IMR-90 (cell line): ENCODE measurements around the gene SH3RF2. TPM values are rescaled to one million over a fixed set of nuclear protein-coding genes. Genes with fewer than 3 reads are reported as not detected.

Source experiments
- ATAC-seq: fragments of 200-7000 bp; cut with Tn5 transposase; 2 replicates; pipeline ENCODE4 v1.9.1; 2020; ENCODE audit warnings: low read depth, mild to moderate bottlenecking, moderate library complexity
- BruUV-seq: library from RNA; stranded (reverse); fragments of 400-500 nt; replicated peaks from 2 replicates; lab custom pipeline; 2021; lab: Mats Ljungman, UMichigan
- CTCF ChIA-PET: fragments of 300-600 bp; formaldehyde crosslinking; extraction: SDS; loops from one replicate; lab custom pipeline; 2021; ENCODE audit warnings: antibody characterized with exemption; lab: Yijun Ruan, JAX
- POLR2A ChIA-PET: fragments of 300-600 bp; sonication (Branson Sonifier 250); formaldehyde crosslinking; loops from one replicate; lab custom pipeline; 2022; ENCODE audit warnings: antibody characterized with exemption; ENCODE audit not compliant: unreplicated experiment; lab: Charles Lee
- DNase-seq: peaks from one replicate; pipeline ENCODE4 v3.0.0; 2013
- H2AFZ ChIP-seq: replicated peaks from 2 replicates; pipeline ENCODE3; 2013; ENCODE audit warnings: low read length, mild to moderate bottlenecking; ENCODE audit not compliant: poor library complexity
- H2AK5ac ChIP-seq: 2 replicates; pipeline ENCODE4 v1.6.1; 2013; ENCODE audit warnings: low read depth, low read length, inconsistent platforms
- H2AK9ac ChIP-seq: replicated peaks from 2 replicates; pipeline ENCODE3; 2013; ENCODE audit warnings: mild to moderate bottlenecking, low read depth, low read length, moderate library complexity; ENCODE audit not compliant: poor library complexity
- H2BK120ac ChIP-seq: 2 replicates; pipeline ENCODE4 v1.6.1; 2013; ENCODE audit warnings: low read depth, low read length, inconsistent platforms
- H2BK15ac ChIP-seq: 3 replicates; pipeline ENCODE4 v1.6.1; 2013; ENCODE audit warnings: low read depth, low read length, inconsistent platforms
- H2BK20ac ChIP-seq: 2 replicates; pipeline ENCODE4 v1.6.1; 2013; ENCODE audit warnings: low read depth, mild to moderate bottlenecking, inconsistent platforms, low read length, moderate library complexity
- H2BK5ac ChIP-seq: 2 replicates; pipeline ENCODE4 v1.6.1; 2013; ENCODE audit warnings: mild to moderate bottlenecking, low read depth, low read length, inconsistent platforms; ENCODE audit not compliant: poor library complexity, severe bottlenecking
- H3K14ac ChIP-seq: replicated peaks from 2 replicates; pipeline ENCODE4 v1.6.1; 2013; ENCODE audit warnings: low read depth, low read length, inconsistent platforms
- H3K18ac ChIP-seq: 2 replicates; pipeline ENCODE4 v1.6.1; 2013; ENCODE audit warnings: low read depth, low read length, control low read depth
- H3K23ac ChIP-seq: 2 replicates; pipeline ENCODE4 v1.6.1; 2013; ENCODE audit warnings: low read depth, low read length, inconsistent platforms
- H3K27ac ChIP-seq: 2 replicates; pipeline ENCODE4 v1.5.1; 2013; ENCODE audit warnings: mild to moderate bottlenecking, control low read depth, low read length; ENCODE audit not compliant: insufficient read depth
- H3K27me3 ChIP-seq: 2 replicates; pipeline ENCODE4 v1.6.1; 2013; ENCODE audit warnings: low read length; ENCODE audit not compliant: control insufficient read depth, insufficient read depth
- H3K36me3 ChIP-seq: 2 replicates; pipeline ENCODE4 v1.6.1; 2013; ENCODE audit warnings: low read length, mixed read lengths; ENCODE audit not compliant: control insufficient read depth, insufficient read depth
- H3K4ac ChIP-seq: 2 replicates; pipeline ENCODE4 v1.6.1; 2013; ENCODE audit warnings: low read depth, low read length, inconsistent platforms
- H3K4me1 ChIP-seq: 2 replicates; pipeline ENCODE4 v1.6.1; 2013; ENCODE audit warnings: low read length, mixed read lengths; ENCODE audit not compliant: control insufficient read depth, insufficient read depth
- H3K4me2 ChIP-seq: 2 replicates; pipeline ENCODE4 v1.6.1; 2013; ENCODE audit warnings: low read depth, mild to moderate bottlenecking, control low read depth, low read length, moderate library complexity
- H3K4me3 ChIP-seq: 2 replicates; pipeline ENCODE4 v1.5.1; 2013; ENCODE audit warnings: low read depth, mild to moderate bottlenecking, control low read depth, low read length, moderate library complexity; ENCODE audit not compliant: insufficient read depth
- H3K56ac ChIP-seq: 2 replicates; pipeline ENCODE4 v1.6.1; 2013; ENCODE audit warnings: low read length, inconsistent platforms; ENCODE audit not compliant: insufficient read depth; ENCODE audit errors: extremely low read depth
- H3K79me1 ChIP-seq, 2 experiments: 2 replicates each; pipeline ENCODE4 v1.6.1; 2013; ENCODE audit warnings: low read length in 2 of 2, inconsistent platforms in 1 of 2, low read depth in 1 of 2
- H3K9ac ChIP-seq: 2 replicates; pipeline ENCODE4 v1.6.1; 2013; ENCODE audit warnings: low read depth, low read length, control low read depth
- H3K9me1 ChIP-seq: 2 replicates; pipeline ENCODE4 v1.6.1; 2013; ENCODE audit warnings: low read length, inconsistent platforms; ENCODE audit not compliant: insufficient read depth
- H3K9me3 ChIP-seq: 2 replicates; pipeline ENCODE4 v1.6.1; 2013; ENCODE audit warnings: low read length; ENCODE audit not compliant: control insufficient read depth, insufficient read depth
- H4K20me1 ChIP-seq: 2 replicates; pipeline ENCODE4 v1.6.1; 2013; ENCODE audit warnings: low read length, inconsistent platforms; ENCODE audit not compliant: insufficient read depth
- H4K5ac ChIP-seq: 2 replicates; pipeline ENCODE4 v1.6.1; 2013; ENCODE audit warnings: mild to moderate bottlenecking, low read depth, low read length, control low read depth
- H4K8ac ChIP-seq, 2 experiments: 2 replicates each; pipeline ENCODE4 v1.6.1; 2013; ENCODE audit warnings: low read depth in 2 of 2, low read length in 2 of 2, control low read depth in 1 of 2, inconsistent platforms in 1 of 2
- H4K91ac ChIP-seq: 2 replicates; pipeline ENCODE4 v1.6.1; 2013; ENCODE audit warnings: low read depth, low read length, inconsistent platforms; ENCODE audit not compliant: insufficient read depth
- BHLHE40 ChIP-seq: fragments of 150-350 bp; IDR thresholded peaks from 2 replicates; pipeline ENCODE4 v1.6.1; 2016; ENCODE audit warnings: mild to moderate bottlenecking, low read depth, low read length
- CEBPB ChIP-seq: IDR thresholded peaks from 2 replicates; pipeline ENCODE4 v1.6.1; 2012; ENCODE audit warnings: low read depth, low read length, improper control_type of control experiment
- CHD1 ChIP-seq: IDR thresholded peaks from 2 replicates; pipeline ENCODE4 v1.6.1; 2012; ENCODE audit warnings: low read depth, low read length, improper control_type of control experiment
- CTCF ChIP-seq: conservative IDR thresholded peaks from 2 replicates; pipeline ENCODE4 v1.5.1; 2012; ENCODE audit warnings: mild to moderate bottlenecking, low read depth, low read length, improper control_type of control experiment
- ELK1 ChIP-seq: fragments of 150-350 bp; IDR thresholded peaks from 2 replicates; pipeline ENCODE4 v1.6.1; 2016; ENCODE audit warnings: low read depth, mild to moderate bottlenecking, low read length, moderate library complexity, borderline replicate concordance
- FOS ChIP-seq: fragments of 150-350 bp; IDR thresholded peaks from 2 replicates; pipeline ENCODE4 v1.6.1; 2016; ENCODE audit warnings: low read depth, low read length
- MAFK ChIP-seq: IDR thresholded peaks from 2 replicates; pipeline ENCODE4 v1.6.1; 2012; ENCODE audit warnings: low read depth, low read length, improper control_type of control experiment
- MAZ ChIP-seq: IDR thresholded peaks from 2 replicates; pipeline ENCODE4 v1.6.1; 2012; ENCODE audit warnings: low read depth, mild to moderate bottlenecking, low read length, improper control_type of control experiment, moderate library complexity, borderline replicate concordance
- MXI1 ChIP-seq: IDR thresholded peaks from 2 replicates; pipeline ENCODE4 v1.6.1; 2012; ENCODE audit warnings: low read depth, mild to moderate bottlenecking, low read length, moderate library complexity, borderline replicate concordance
- NFE2L2 ChIP-seq: fragments of 150-350 bp; IDR thresholded peaks from 2 replicates; pipeline ENCODE4 v1.6.1; 2016; ENCODE audit warnings: low read depth, mild to moderate bottlenecking, low read length
- POLR2A ChIP-seq: IDR thresholded peaks from 2 replicates; pipeline ENCODE4 v1.6.1; 2012; ENCODE audit warnings: mild to moderate bottlenecking, low read depth, low read length
- RAD21 ChIP-seq: IDR thresholded peaks from 2 replicates; pipeline ENCODE4 v1.6.1; 2012; ENCODE audit warnings: low read length, improper control_type of control experiment
- RCOR1 ChIP-seq: IDR thresholded peaks from 2 replicates; pipeline ENCODE4 v1.6.1; 2012; ENCODE audit warnings: mild to moderate bottlenecking, low read length, improper control_type of control experiment; ENCODE audit not compliant: insufficient replicate concordance
- RFX5 ChIP-seq: IDR thresholded peaks from 2 replicates; pipeline ENCODE4 v1.8.0; 2012; ENCODE audit warnings: low read depth, mild to moderate bottlenecking, low read length, moderate library complexity
- SMC3 ChIP-seq: fragments of 150-350 bp; IDR thresholded peaks from 2 replicates; pipeline ENCODE4 v1.6.1; 2016; ENCODE audit warnings: low read depth, mild to moderate bottlenecking, antibody characterized with exemption, low read length, moderate library complexity
- USF2 ChIP-seq: fragments of 150-350 bp; IDR thresholded peaks from 2 replicates; pipeline ENCODE4 v1.6.1; 2017; ENCODE audit warnings: mild to moderate bottlenecking, antibody characterized with exemption, low read length, low read depth
- WGBS, 2 experiments: methylation state at CpG; one replicate each; pipeline versions ENCODE4 v1.1.5 to v1.1.7; 2013; ENCODE audit warnings: missing lambda C conversion rate in 2 of 2; ENCODE audit not compliant: insufficient read length in 1 of 2; ENCODE audit errors: extremely low coverage in 2 of 2; 5-methylcytosine and 5-hydroxymethylcytosine counted together
- dilution Hi-C: fragments of 300-500 bp; cut with HindIII; formaldehyde crosslinking; loops from one replicate; pipeline ENCODE4 v1.14.3; 2018; ENCODE audit warnings: low sequenced_read_pairs; ENCODE audit not compliant: unreplicated experiment
- in situ Hi-C: fragments of 300-500 bp; cut with MboI; formaldehyde crosslinking; loops from 3 replicates; pipeline ENCODE4 v1.14.3; 2019; ENCODE audit warnings: low sequenced_read_pairs, inconsistent platforms, mixed read lengths
- intact Hi-C: fragments of 100-400 bp; cut with micrococcal nuclease; formaldehyde crosslinking; loops from 2 replicates; pipeline ENCODE4 v1.10.0; 2022
- polyA plus RNA-seq, 3 experiments: library from polyadenylated mRNA; depleted of rRNA; stranded (reverse); fragments of >200 nt; gene quantifications; 2 replicates each; pipeline ENCODE4 v1.2.3, GENCODE V29; 2012; ENCODE audit warnings: low replicate concordance in 1 of 3
- total RNA-seq: library from RNA; depleted of rRNA; stranded (reverse); fragments of >200 nt; gene quantifications from 2 replicates; pipeline ENCODE4 v1.2.3, GENCODE V29; 2012

Gene SH3RF2
- total and polyA plus RNA-seq, 2 of the 4 experiments (the other 2 are of a cell fraction) = 1.3 to 1.7 TPM

GRCh38 chr5:146069780-146070099 is 133.4 kb downstream of the SH3RF2 start:
- WGBS, 2 experiments = 76% methylated on average over 2 of the region's 2 CpGs; no CpG with 5 or more reads in 1 of the 2 experiments
- in situ Hi-C loops = no loop called here
- H2AFZ ChIP-seq = no peak overlapping the region
- dilution Hi-C loops = no loop called here
- H2BK5ac ChIP-seq = no peak overlapping the region
- DNase-seq (no peak), ATAC-seq (no peak)
- BruUV-seq = no TSS peak
- no peak overlapping the region for H3K4me2 ChIP-seq
- peaks cover 7% of the 10 kb centered on the region; the same call in 1 of the 2 replicates for H3K27me3 ChIP-seq
- no peak overlapping the region for H4K8ac ChIP-seq
- no peak overlapping the region for H3K14ac ChIP-seq
- H2AK9ac ChIP-seq = no peak overlapping the region
- no peak overlapping the region for H4K5ac ChIP-seq
- no peak for TF ChIP-seq BHLHE40
- TF ChIP-seq MAFK = no peak
- TF ChIP-seq MAZ = no peak
- TF ChIP-seq POLR2A = no peak
- no peak for TF ChIP-seq FOS
- no peak for TF ChIP-seq NFE2L2
- TF ChIP-seq CHD1 = no peak
- no peak for TF ChIP-seq RCOR1
- no peak for TF ChIP-seq RFX5
- no peak for TF ChIP-seq CTCF
- no peak for TF ChIP-seq ELK1
- TF ChIP-seq MXI1 = no peak
- no peak for TF ChIP-seq USF2
- TF ChIP-seq RAD21 = no peak
- no peak for TF ChIP-seq SMC3
- TF ChIP-seq CEBPB = no peak
- no peak overlapping the region for H3K56ac ChIP-seq
- no peaks in the 10 kb centered on the region for H3K79me1 ChIP-seq
- no peaks in the 10 kb centered on the region for H3K9me3 ChIP-seq
- H2BK15ac ChIP-seq = no peak overlapping the region
- H3K4me3 ChIP-seq = no peak overlapping the region
- H3K9ac ChIP-seq = no peak overlapping the region
- POLR2A ChIA-PET = no interaction called here
- intact Hi-C loops = no loop called here
- no peak overlapping the region for H2BK20ac ChIP-seq
- no peaks in the 10 kb centered on the region for H3K36me3 ChIP-seq
- H2AK5ac ChIP-seq = no peak overlapping the region
- CTCF ChIA-PET = no interaction called here
- H3K4me1 ChIP-seq = no peaks in the 10 kb centered on the region
- no peak overlapping the region for H2BK120ac ChIP-seq
- H3K27ac ChIP-seq = no peak overlapping the region
- H3K23ac ChIP-seq = no peak overlapping the region
- H4K91ac ChIP-seq = no peak overlapping the region
- H3K9me1 ChIP-seq = no peaks in the 10 kb centered on the region
- no peak overlapping the region for H3K18ac ChIP-seq
- no peaks in the 10 kb centered on the region for H4K20me1 ChIP-seq
- H3K4ac ChIP-seq = no peak overlapping the region
